Endothelial cell of umbilical vein (primary cell): ENCODE results near the gene PHTF1. TPM values are rescaled to one million over a fixed set of nuclear protein-coding genes. Genes with fewer than 3 reads are reported as not detected.

ENCODE experiments used
- BruUV-seq: library from RNA; stranded (reverse); fragments of 400-500 nt; replicated peaks from 2 replicates; lab custom pipeline; 2021; lab: Mats Ljungman, UMichigan
- CTCF ChIA-PET: fragments of 300-600, 350-600 bp; sonication (Branson Sonifier 250); formaldehyde crosslinking; loops from one replicate; lab custom pipeline; 2021; ENCODE audit warnings: antibody characterized with exemption, inconsistent platforms; lab: Charles Lee
- POLR2A ChIA-PET: fragments of 300-600, 350-600 bp; sonication (Branson Sonifier 250); formaldehyde crosslinking; loops from one replicate; lab custom pipeline; 2021; ENCODE audit warnings: antibody characterized with exemption, inconsistent platforms; lab: Charles Lee
- DNase-seq: peaks from one replicate; pipeline ENCODE4 v3.0.0-alpha.2; 2011; ENCODE audit warnings: low read depth, low spot score
- FAIRE-seq: peaks from 2 replicates; lab custom pipeline; 2011; peaks lifted over from hg19 to GRCh38; lab: Jason Lieb, UNC
- H2AFZ ChIP-seq: 2 replicates; pipeline ENCODE4 v1.6.0; 2012; ENCODE audit warnings: low read depth, low read length, control low read depth, inconsistent platforms
- H3K27ac ChIP-seq: 2 replicates; pipeline ENCODE4 v1.5.1; 2011; ENCODE audit warnings: low read depth, mild to moderate bottlenecking, control low read depth, low read length, moderate library complexity; ENCODE audit not compliant: insufficient read depth
- H3K27me3 ChIP-seq, 2 experiments: 2 replicates each; pipeline versions ENCODE4 v1.6.0 to v1.6.1; 2011; ENCODE audit warnings: low read length in 2 of 2, mixed read lengths in 1 of 2; ENCODE audit not compliant: control insufficient read depth in 2 of 2, insufficient read depth in 2 of 2
- H3K36me3 ChIP-seq, 2 experiments: 2 replicates in 1 of 2; 3 replicates in 1 of 2; pipeline ENCODE4 v1.5.1; 2011; ENCODE audit warnings: low read length in 2 of 2, mild to moderate bottlenecking in 1 of 2, moderate library complexity in 1 of 2; ENCODE audit not compliant: control insufficient read depth in 2 of 2, insufficient read depth in 2 of 2; ENCODE audit errors: extremely low read depth in 1 of 2
- H3K4me1 ChIP-seq: 3 replicates; pipeline ENCODE4 v1.5.1; 2011; ENCODE audit warnings: mild to moderate bottlenecking, low read length; ENCODE audit not compliant: control insufficient read depth, insufficient read depth; ENCODE audit errors: extremely low read depth
- H3K4me2 ChIP-seq: 2 replicates; pipeline ENCODE4 v1.6.1; 2011; ENCODE audit warnings: low read length, control low read depth, mixed read lengths; ENCODE audit not compliant: insufficient read depth
- H3K4me3 ChIP-seq, 3 experiments: fragments of 200-600 bp in 1 of 3; sonication (generic), shearing (Covaris generic) in 1 of 3; replicated peaks in 1 of 3; 2 replicates each; pipeline ENCODE4 v1.5.1; 2011 to 2016; ENCODE audit warnings: control low read depth in 3 of 3, low read length in 3 of 3, mild to moderate bottlenecking in 2 of 3, inconsistent platforms in 1 of 3, low read depth in 1 of 3, moderate library complexity in 1 of 3; ENCODE audit not compliant: insufficient read depth in 1 of 3
- H3K79me2 ChIP-seq: 2 replicates; pipeline ENCODE4 v1.6.0; 2012; ENCODE audit warnings: low read length, inconsistent platforms; ENCODE audit not compliant: control insufficient read depth, insufficient read depth
- H3K9ac ChIP-seq: replicated peaks from 2 replicates; pipeline ENCODE3; 2011; ENCODE audit warnings: low read length, control low read depth; ENCODE audit not compliant: insufficient read depth; ENCODE audit errors: extremely low read depth
- H3K9me1 ChIP-seq: replicated peaks from 3 replicates; pipeline ENCODE4 v1.6.0; 2011; ENCODE audit warnings: mild to moderate bottlenecking, low read length; ENCODE audit not compliant: control insufficient read depth, insufficient read depth; ENCODE audit errors: extremely low read depth
- H3K9me3 ChIP-seq: replicated peaks from 2 replicates; pipeline ENCODE4 v1.5.1; 2012; ENCODE audit warnings: low read length, inconsistent platforms; ENCODE audit not compliant: control insufficient read depth, insufficient read depth
- H4K20me1 ChIP-seq: replicated peaks from 2 replicates; pipeline ENCODE3; 2011; ENCODE audit warnings: mild to moderate bottlenecking, low read length; ENCODE audit not compliant: control insufficient read depth, insufficient read depth; ENCODE audit errors: extremely low read depth
- CTCF ChIP-seq, 2 donors: IDR thresholded peaks; 1 replicate in 1 of 2; 2 replicates in 1 of 2; pipeline ENCODE4 v1.5.1; 2011; ENCODE audit warnings: low read length in 2 of 2, mild to moderate bottlenecking in 2 of 2, moderate library complexity in 2 of 2, control low read depth in 1 of 2, inconsistent platforms in 1 of 2, low read depth in 1 of 2; ENCODE audit not compliant: insufficient read depth in 1 of 2; ENCODE audit errors: extremely low read depth in 1 of 2
- EZH2 ChIP-seq: IDR thresholded peaks from 2 replicates; pipeline ENCODE4 v1.6.1; 2012; ENCODE audit warnings: borderline replicate concordance, low read depth, mild to moderate bottlenecking, moderate library complexity, low read length, inconsistent platforms; ENCODE audit not compliant: severe bottlenecking
- FOS ChIP-seq: IDR thresholded peaks from 2 replicates; pipeline ENCODE4 v1.6.1; 2011; ENCODE audit warnings: mild to moderate bottlenecking, low read length, moderate library complexity, borderline replicate concordance; ENCODE audit not compliant: insufficient read depth
- GATA2 ChIP-seq: IDR thresholded peaks from 2 replicates; pipeline ENCODE4 v1.7.0; 2011; ENCODE audit warnings: low read depth, mild to moderate bottlenecking, moderate library complexity, mixed read lengths, low read length; ENCODE audit not compliant: insufficient read length, insufficient read depth
- JUN ChIP-seq: IDR thresholded peaks from 2 replicates; pipeline ENCODE4 v1.6.1; 2011; ENCODE audit warnings: borderline replicate concordance, low read depth; ENCODE audit not compliant: insufficient read length, insufficient read depth
- MAX ChIP-seq: IDR thresholded peaks from 2 replicates; pipeline ENCODE4 v1.6.1; 2011; ENCODE audit not compliant: insufficient read depth, insufficient read length
- MYC ChIP-seq: IDR thresholded peaks from one replicate; pipeline ENCODE4 v1.6.1; 2011; ENCODE audit warnings: mild to moderate bottlenecking, low read depth, low read length
- POLR2A ChIP-seq: IDR thresholded peaks from 2 replicates; pipeline ENCODE4 v1.6.1; 2012; ENCODE audit warnings: low read depth, mild to moderate bottlenecking, control low read depth, low read length
- POLR2AphosphoS5 ChIP-seq: IDR thresholded peaks from 2 replicates; pipeline ENCODE4 v1.6.1; 2012; ENCODE audit warnings: low read depth, mild to moderate bottlenecking, control low read depth, low read length, moderate library complexity; ENCODE audit not compliant: insufficient read depth
- dilution Hi-C: fragments of 300-500 bp; cut with MboI; formaldehyde crosslinking; loops from one replicate; pipeline ENCODE4 v1.15.0; 2019; ENCODE audit warnings: low sequenced_read_pairs; ENCODE audit not compliant: extremely low pct_ligation_motif_present
- intact Hi-C: fragments of 100-400 bp; cut with micrococcal nuclease; formaldehyde crosslinking; loops from one replicate; pipeline ENCODE4 v1.10.0; 2022
- polyA plus RNA-seq, 4 experiments: library from polyadenylated mRNA; depleted of rRNA in 3 of 4; stranded (reverse) in 3 of 4; unstranded in 1 of 4; fragments of >200 nt; gene quantifications; 2 replicates each; pipeline versions ENCODE4 v1.2.1 to v1.2.3, GENCODE V29; 2011 to 2012; ENCODE audit warnings: missing spikeins in 1 of 4
- total RNA-seq: library from RNA; stranded (reverse); gene quantifications from 2 replicates; pipeline ENCODE4 v1.2.3, GENCODE V29; 2021

Gene PHTF1
- total and polyA plus RNA-seq, 2 donors (not counting 3 experiments of a cell fraction or from before 2014, with no cell fraction given), result 26.3 to 62.6 TPM

DNA sequence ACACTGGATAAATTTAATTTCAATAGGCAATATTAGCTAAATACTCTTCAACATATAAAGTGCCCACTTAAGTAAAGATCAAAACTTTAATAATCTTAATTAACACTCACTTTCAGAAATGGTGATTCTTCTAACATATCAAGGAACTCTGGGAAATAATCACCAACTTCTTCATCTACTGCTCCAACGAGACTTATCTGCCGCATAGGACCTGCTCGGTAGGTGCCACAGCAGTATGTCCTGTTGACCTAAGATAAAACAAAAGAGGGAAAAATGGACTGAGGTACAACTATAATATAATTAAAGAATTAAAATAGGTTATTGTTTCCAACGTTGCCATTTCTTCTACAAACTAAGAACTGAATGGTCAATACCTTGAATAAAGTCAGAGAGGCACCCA, 18.3 kb upstream of the PHTF1 start:
- dilution Hi-C loops, result no loop called here
- TF ChIP-seq POLR2AphosphoS5, result no peak
- TF ChIP-seq EZH2, result no peak
- TF ChIP-seq MAX, result no peak
- TF ChIP-seq CTCF (IDR thresholded peaks at IDR 0.05; ENCODE audit: extremely low read depth in 1 of 2, insufficient read depth in 1 of 2, low read depth in 1 of 2, low read length in 2 of 2), result no peak
- no peak for TF ChIP-seq GATA2
- no peak for TF ChIP-seq MYC
- no peak for TF ChIP-seq FOS
- TF ChIP-seq JUN, result no peak
- TF ChIP-seq POLR2A, result no peak
- no peak overlapping the region for H3K27ac ChIP-seq
- no peaks in the 10 kb centered on the region for H3K9me3 ChIP-seq
- H3K4me3 ChIP-seq, result no peak overlapping the region
- no peak overlapping the region for H2AFZ ChIP-seq
- intact Hi-C loops, result no loop called here
- ChIA-PET CTCF (interaction anchor here (0.7 kb wide), 1 partner anchor 12 kb away, joined by 3 read pairs; no protein-coding TSS in a partner anchor), POLR2A (no interaction called here)
- peaks cover 2% of the 10 kb centered on the region for H4K20me1 ChIP-seq
- no peak overlapping the region for H3K4me2 ChIP-seq
- no TSS peak for BruUV-seq
- no peaks in the 10 kb centered on the region for H3K27me3 ChIP-seq
- peaks cover 41% of the 10 kb centered on the region for H3K79me2 ChIP-seq
- no peak for DNase-seq
- FAIRE-seq, result no peak
- H3K36me3 ChIP-seq, result no peaks in the 10 kb centered on the region
- H3K9me1 ChIP-seq, result no peaks in the 10 kb centered on the region
- no peaks in the 10 kb centered on the region for H3K4me1 ChIP-seq
- no peak overlapping the region for H3K9ac ChIP-seq
